GM18517 (cell line): ENCODE measurements around the gene SLC34A1.
"Not testable (repeated sequence)": the region's sequence is repeated elsewhere in the genome, so short reads cannot be mapped to it uniquely, and the experiment has no call there.

Experiments
- ATAC-seq: cut with Tn5 transposase; IDR thresholded peaks from one replicate; pipeline ENCODE4 v1.9.1; 2021; ENCODE audit warnings: mild to moderate bottlenecking, moderate library complexity; ENCODE audit not compliant: unreplicated experiment

The SLC34A1 gene

DNA sequence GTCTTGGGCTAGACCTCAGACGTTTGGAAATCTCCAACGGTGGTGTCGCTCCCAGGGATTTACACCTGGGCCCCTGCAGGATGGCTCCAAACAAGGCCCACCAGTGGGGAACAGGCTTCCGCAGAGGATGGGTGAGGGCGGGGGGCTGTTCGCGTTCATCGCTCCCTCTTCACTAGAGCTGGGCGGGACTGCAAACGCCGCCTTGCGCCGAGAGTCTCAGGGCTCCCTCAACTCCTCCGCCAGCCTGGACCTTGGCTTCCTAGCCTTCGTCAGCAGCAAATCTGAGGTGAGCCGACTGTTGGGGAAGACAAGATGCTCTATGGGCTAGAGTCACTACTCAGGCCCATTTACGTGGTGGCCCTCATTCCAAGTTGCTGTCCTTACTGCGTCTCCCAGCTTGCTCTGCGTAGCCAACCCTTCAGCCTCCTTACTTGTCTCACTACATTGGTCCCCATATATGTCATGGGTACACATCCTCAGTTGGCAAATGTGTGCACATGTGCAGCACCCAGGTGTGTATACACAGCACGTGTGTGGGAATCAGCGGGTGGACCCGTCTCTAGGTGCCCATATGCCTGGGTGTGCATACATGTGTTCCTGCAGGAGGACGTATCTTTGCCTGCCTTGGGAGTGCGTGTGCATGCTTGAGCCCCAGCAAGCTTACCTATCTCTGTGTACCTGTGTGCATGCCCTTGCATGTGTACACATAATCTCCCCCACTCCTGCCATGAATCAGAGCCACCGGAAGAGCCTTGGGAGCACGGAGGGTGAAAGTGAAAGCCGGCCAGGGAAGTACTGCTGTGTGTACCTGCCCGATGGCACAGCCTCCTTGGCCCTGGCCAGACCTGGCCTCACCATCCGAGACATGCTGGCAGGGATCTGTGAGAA, 16.0 kb upstream of the SLC34A1 start:
- ATAC-seq: no peak

DNA sequence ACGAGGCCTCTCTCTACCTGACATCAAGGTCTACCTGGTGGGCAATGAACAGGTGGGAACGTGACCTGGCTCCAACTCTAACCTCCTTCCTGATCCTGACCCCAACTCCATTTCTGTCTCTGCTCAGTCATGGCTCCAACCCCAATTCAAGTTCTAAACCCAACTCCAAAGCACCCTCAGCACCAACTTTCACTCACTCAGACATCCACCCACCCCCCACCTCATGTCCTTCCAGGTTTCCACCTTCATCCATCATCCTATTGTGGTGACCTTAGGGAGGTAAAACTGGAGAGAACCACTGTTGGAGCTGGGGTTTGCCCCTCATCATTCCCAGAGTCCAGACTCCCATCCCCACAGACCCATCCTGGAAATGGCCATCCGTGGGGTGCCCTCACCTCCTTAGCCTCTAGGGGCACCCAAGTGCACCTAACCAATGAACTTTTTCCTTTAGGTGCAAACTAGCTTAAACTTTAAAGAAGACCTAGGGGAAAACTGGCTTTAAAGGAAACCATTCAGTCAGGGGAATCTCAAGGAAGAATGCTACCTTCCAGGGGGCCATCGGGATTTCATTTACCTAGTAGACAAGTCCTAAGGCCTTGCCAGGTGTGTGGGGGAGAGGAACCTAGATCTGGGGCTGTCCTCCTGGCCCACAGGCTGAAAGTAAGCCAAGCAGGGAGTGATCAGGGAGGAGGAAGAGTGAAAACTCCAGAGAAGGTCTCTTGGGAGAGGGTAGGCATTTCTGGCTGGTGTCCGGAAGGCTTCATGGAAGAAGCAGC, 15.2 kb upstream of the SLC34A1 start:
- no peak for ATAC-seq

DNA sequence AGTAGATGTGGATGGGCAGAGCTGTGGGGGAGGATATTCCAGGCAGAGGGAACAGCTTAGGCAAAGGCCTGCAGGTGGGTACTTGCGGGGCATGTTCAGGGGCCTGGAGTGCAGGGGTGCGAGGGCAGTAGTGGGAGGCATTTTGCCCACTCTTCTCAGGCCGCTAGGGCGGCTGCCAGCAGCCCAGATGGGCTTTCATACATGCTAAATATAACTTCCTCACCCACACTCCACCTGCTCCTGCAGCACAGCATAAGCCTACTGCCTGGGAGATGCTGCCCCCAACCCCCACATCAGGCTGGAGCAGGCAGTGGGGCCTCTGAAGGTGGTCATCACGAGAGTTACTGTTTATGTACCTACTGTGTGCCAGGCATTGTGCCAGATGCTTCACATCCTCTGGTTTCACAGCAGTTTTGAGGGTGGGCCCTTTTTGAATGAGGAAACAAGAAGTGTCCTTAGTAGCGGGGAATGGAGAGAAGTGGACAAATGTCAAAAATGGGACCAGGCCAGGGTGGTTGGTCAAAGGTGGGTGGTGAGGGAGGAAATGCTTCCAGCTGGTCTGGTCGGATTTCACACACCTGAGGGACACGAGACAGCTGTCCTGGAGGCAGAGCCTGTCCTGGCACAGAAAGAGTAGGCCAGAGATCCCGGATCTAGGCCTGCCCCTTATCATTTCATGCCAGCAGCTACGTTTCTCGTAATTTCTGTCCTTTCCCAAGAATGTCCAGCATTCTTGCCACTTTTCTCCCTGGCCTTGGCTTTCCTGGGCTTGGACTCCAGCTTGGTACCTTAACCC, 14.4 kb upstream of the SLC34A1 start:
- no peak for ATAC-seq

DNA sequence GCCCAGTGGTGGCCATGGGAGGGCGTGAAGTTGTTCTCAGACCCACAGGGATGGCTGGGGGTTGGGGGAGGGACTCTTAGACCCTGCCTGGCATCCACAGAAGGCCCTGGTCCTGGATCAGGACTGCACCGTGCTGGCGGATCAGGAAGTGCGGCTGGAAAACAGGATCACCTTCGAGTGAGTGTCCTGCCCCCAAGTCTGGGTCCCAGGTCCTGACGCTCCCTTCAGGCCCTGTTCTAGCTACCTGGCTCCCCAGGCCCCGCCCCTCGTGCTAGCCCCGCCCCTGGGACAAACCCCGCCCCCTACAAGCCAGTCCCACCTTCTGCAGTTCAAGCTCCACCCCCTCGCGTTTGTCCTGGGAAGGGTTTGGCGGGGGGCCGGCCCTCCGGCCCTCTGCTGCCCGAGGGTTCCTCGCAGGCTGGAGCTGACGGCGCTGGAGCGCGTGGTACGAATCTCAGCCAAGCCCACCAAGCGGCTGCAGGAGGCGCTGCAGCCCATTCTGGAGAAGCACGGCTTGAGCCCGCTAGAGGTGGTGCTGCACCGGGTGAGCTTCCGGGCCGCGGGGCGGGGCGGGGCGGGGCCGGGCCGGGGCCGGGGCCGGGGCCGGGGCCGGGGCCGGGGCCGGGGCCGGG, 13.6 kb upstream of the SLC34A1 start:
- no peak for ATAC-seq

DNA sequence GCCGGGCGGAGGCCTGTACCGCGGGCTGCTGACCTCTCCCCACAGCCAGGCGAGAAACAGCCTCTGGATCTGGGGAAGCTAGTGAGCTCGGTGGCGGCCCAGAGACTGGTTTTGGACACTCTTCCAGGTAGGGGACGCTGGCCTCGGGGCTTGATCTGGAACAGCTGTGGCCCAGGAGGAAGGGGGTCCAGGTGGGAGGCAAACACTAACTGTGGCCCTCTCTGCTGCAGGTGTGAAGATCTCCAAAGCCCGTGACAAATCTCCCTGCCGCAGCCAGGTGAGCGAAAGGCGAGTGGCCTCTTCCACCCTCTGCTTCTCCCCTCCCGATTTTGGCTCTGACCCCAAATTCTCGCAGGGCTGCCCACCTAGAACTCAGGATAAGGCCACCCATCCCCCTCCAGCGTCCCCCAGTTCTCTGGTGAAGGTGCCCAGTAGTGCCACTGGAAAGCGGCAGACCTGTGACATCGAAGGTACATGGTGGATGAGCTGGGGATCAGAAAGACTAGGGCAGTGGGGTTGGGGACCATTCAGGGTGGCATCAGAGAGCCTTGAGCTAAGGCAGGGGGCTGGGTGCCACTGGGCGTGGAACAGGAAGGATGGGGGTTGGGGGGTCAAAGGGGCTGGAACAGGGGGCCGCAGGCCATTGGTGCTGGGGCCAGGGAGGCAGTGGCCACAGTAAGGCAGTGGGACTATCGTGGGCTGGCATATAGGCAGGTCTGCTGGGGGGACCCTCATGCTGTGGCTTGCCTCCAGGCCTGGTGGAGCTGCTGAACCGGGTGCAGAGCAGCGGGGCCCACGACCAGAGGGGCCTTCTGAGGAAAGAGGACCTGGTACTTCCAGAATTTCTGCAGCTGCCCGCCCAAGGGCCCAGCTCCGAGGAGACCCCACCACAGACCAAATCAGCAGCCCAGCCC, 12.9 kb upstream of the SLC34A1 start:
- no peak for ATAC-seq

DNA sequence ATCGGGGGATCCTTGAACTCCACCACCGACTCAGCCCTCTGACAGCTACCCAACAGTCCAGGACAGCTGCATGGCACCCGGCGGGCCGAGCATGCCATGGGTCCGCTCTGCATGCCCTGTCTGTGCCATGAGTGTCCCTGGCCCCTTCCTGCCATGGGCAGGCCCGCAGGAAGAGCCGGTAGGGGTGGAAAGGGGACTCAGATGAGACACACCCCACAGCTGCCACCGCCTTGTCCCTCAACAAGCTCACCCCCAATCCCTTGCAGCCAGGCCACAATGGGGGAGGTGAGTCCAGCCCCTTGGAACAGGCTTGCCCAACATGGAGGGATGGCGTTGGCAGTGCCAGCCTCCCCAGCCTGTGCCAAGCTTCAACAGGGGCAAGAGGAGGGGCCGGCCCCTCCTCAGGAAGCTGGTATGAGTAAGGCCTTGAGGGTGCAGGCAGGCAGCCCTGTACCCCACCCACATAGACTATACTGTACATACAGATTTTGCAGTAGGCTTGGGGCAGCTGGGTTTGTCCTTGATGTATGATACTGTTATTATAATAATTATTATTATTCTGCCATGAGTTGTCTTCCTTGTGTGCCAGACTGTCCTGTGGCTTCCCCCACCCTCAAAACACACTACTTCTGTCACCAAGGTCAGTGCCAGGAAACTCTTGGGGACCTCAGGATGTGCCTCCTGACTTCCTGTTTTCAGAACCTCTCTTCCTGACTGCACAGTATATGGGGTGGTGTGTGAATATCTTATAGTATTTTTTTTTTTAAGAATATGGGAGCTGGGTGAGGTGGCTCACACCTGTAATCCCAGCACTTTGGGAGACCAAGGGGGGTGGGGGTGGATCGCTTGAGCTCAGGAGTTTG, 12.0 kb upstream of the SLC34A1 start:
- no peak for ATAC-seq

DNA sequence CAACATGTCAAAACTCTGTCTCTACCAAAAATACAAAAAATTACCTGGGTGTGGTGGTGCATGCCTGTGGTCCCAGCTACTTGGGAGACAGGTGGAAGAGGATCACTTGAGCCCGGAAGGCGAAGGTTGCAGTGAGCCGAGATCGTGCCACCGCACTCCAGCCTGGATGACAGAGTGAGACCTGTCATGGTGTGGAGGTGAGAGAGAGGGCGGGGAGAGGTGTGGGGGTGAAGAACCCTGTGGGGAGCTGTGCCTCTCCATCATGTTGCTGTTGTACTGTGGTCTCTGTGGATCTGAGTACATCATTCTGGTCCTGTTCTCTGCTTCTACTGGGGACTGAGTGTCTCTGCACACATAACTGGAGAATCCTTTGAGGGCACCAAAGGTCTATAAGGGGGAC, 11.3 kb upstream of the SLC34A1 start:
- ATAC-seq: no peak

DNA sequence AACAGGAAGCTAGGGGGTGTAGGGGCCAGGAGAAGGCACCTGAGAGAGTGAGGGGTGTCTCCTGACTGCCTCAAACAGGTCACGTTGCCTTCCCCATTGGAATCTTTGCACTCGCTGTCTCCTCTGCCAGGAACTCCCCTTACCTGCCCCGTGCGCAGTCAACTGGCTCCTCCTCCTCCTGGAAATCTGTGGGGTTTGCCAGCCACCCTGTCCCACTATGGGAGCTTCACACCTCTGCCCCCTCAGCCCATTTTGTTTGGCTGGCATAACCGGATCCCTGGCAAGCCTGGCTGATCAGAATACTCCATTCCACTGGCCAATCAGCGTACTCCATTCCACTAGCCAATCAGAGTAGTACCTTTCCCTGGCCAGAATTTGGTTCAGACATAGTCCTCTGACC, 10.4 kb upstream of the SLC34A1 start:
- no peak for ATAC-seq

DNA sequence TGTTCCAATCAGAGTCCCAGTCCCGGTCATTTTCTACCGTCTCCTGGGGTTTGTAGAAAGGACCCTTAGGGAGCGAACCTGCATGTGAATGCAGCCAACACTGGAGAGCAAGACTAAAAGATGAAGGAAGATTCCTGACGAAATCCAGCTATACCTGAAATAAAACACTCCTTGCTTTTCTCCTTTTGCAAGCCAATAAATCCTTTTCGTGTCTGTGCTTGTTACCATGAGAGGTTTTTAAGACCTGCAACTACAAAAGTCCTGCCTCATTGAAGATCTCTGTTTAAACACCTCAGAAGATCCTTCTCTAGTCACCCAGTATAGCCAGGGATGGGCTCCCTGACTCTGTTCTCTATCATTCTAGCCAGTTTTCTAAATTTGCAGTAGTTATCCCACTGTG, 10.0 kb upstream of the SLC34A1 start:
- ATAC-seq: no peak

DNA sequence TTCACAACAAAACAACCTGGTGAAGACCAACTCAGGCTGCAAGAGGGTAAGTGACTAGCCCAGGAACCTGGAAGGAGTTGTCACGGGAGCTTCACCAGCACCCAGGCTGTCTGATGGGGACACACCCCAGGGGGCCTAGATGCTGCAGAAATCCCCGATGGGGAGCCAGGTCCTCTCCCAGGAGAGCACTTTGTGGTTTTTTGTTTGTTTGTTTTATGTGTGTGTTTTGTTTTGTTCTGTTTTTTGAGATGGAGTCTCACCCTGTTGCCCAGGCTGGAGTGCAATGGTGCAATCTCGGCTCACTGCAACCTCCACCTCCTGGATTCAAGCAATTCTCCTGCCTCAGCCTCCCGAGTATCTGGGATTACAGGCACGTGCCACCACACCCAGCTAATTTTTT, 8.7 kb upstream of the SLC34A1 start:
- ATAC-seq: not testable (repeated sequence)

DNA sequence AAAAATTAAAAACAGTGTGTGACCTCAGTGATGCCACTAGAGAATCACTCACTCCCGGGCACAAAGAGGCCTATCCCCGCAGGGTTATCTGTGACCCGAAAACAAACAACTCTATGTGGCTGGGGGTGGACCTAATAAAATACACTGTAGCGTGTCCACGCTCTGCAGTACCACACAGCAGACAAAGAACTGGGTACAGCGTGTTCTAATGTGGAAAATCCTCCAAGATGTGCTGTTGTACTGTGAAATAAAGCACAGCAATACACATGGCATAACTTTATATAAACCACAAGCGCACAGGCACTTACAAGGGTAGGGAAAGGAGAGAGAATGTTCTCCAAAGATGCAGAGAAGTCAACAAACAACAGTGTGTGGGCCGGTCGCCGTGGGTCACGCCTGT, 8.1 kb upstream of the SLC34A1 start:
- ATAC-seq: no peak

DNA sequence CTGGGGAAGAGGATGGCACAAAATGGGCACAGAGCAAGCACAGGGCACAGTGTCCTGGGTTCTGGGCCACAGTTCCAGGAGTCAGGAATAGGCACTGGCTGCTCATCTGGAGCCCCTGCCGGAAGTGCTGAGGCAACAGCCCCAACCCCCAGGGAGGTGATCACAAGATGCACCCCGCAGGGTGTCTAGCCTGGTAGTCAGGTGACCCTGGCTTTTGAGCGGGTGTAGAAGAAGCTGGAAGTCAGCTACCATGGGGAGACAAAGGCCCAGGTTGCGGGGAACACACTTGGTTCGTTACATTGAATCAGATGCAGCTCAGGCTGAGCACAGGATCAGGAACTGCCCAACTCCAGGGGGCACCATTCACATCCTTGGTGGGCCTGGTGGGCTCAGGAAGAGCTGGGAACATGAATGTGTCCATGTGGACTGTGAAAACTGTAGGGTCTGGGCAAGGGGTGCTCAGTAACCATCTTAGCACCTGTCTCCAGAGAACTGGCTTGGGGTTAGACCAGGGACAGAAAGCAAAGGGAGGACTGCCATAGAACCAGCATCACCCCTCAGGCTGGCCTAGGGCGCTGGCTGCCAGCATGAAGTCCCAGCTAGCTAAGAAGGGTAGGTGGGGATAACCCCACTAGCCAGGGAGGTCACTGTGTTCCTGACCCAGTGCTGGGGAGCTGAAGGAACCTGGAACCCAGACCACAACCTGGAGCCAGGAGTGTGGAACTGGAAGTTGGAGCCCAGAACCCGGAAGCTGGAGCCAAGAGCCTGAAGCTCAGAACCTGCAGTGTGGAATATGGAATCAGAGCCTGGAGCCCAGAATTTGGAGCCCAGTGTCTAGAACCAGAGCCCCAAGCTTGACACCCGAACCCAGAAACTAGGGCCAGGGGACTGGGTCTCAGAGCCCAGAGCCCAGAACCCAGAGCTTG, 6.1 kb upstream of the SLC34A1 start:
- ATAC-seq: no peak

DNA sequence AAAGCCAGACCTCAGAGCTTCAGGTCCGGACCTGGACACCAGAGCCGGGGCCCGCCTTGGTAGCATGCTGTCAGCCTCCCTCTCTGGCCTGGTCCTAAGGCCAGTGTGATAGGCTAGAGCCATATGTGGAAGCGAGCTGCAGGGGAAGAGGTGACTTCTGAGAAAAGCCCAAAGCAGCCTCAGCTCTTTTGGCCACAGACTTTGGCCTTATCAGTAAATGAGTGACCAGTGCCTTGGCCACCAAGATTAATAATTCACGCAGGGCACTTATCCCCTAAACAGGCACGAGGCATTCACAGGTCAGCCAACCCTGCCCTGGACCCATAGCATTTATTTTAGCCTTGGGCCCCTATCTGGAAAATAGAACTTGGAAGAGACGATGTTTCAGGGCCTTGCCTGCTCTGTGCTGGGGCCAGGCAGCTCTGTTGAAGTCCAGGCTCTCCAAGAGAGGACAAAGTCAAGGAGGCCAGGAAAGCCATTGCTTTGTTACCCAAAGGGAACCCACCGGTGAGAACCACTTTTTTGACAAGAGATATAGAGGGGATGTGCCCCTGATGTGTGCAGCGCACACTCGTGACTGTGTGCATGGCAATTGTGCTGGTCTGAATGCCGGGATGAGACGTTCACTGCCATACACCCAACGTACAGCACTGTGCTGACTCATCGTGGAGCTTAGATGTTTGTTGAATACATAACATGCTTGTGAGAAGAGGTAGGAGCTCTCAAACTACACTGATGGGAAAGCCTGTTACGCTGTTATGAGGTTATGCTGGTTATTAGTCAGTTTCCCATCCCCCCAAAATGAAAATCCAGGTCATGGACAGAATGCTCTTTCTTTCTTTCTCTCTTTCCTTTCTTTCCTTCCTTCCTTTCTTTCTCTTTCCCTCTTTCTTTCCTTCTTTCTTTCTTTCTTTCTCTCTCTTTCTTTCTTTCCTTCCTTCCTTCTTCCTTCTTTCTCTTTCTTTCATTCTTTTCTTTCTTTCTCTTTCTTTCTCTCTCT, 5.0 kb upstream of the SLC34A1 start:
- no peak for ATAC-seq

DNA sequence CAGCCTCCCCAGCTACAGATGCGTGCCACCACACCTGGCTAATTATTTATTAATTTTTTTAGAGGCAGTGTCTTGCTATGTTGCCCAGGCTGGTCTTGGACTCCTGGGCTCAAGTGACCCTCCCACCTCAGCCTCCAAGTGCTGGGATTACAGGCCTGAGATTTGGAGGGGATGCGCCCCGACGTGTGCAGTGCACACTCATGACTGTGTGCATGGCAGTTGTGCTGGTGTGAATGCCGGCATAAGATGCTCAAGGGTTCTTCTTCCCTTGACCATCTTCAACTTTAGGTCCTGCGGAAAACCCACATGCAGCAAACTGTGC, 3.5 kb upstream of the SLC34A1 start:
- ATAC-seq: no peak

DNA sequence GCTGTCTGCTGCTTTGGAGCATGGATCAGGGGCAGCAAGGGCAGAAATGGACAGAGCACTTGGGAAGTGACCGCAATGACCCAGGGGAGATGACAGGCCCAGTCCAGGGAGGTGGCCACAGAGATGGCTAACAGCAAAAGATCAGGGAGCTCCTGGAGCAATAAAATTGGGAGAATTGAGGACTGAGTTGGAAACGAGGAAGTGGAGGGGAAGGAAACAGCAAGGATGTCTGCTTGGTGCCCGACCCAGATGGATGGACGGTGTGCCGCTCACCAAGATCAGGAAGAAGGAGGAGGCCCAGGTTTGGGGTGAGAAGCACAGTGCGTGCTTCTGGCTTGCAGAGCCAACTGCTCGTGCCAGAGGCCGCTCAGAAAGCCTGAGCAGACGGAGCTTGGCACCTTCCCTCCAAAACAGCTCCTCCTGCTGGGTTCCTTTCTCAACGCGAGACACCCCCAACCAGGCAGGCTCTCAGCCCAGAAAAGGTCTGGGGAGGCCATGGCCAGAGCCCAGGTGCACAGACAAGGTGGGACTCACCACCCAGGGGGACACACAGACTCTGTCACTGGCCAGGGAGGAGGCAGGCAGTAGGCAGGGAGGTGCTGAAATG, 1.7 kb upstream of the SLC34A1 start:
- ATAC-seq: no peak

DNA sequence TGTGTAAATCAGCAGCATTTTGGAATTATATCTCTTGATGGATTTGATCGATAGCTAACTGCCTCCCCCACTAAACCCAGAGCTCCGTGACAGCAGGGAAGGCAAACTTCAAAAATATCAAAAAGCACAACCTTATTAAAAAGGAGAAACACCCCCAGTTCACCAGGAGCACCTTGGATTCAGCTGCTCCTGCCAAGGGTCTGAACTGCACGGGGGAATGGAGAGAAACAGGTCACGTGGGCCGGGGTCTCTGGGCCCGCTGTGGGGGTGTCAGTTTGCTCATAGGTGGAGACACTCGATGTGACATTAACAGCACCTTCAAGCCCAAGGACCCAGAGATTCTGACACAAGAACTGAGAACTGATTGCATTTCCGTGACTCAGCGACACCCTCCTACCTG, 1.1 kb upstream of the SLC34A1 start:
- ATAC-seq: no peak
